HG03457 (cell line): ENCODE measurements around the gene NOBOX.
"Not testable (repeated sequence)": the region's sequence is repeated elsewhere in the genome, so short reads cannot be mapped to it uniquely, and the experiment has no call there.

Source experiments
- ATAC-seq: cut with Tn5 transposase; IDR thresholded peaks from one replicate; pipeline ENCODE4 v1.9.1; 2021; ENCODE audit warnings: moderate number of reproducible peaks; ENCODE audit not compliant: unreplicated experiment

The NOBOX gene

DNA sequence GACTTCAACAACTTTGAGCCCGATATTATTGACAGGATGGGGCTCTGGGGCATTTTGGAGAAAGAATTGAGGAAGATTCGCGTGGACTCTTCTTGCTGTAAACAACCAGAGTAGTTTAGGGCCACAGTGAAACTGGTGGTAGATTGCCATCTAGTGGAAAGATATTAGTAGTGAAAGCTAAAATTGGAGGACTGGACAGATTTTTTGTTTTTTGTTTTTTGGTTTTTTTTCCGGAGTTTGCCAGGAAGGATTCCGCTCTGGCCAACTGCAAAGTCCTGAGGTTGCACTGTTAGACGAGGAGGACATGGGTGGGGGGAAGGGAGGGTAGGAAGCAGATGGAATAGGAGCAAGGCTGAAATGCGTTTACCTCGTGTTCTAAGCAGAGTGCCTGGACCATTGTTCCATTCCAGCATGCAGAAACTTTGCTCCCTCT is 11.7 kb downstream of the NOBOX start:
- peak; percentile 66 for ATAC-seq

DNA sequence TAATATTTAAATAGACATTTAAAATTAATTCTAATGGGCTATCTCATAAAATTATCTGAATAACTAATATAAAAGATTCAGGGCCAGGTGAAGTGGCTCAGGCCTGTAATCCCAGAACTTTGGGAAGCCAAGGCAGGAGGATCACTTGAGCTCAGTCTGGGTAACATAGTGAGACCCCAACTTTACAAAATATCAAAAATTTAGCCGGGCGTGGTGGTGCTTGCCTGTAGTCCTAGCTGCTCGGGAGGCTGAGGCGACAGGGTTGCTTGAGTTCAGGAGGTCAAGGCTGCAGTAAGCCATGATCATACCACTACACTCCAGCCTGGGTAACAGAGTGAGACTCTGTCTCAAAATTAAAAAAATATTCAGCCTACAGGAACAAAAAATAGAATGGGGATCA is 12.5 kb downstream of the NOBOX start:
- ATAC-seq = no peak

GRCh38 chr7:144390481-144390880 is 13.0 kb downstream of the NOBOX start:
- ATAC-seq = no peak

GRCh38 chr7:144388950-144389349 is 14.5 kb downstream of the NOBOX start:
- no peak for ATAC-seq

DNA sequence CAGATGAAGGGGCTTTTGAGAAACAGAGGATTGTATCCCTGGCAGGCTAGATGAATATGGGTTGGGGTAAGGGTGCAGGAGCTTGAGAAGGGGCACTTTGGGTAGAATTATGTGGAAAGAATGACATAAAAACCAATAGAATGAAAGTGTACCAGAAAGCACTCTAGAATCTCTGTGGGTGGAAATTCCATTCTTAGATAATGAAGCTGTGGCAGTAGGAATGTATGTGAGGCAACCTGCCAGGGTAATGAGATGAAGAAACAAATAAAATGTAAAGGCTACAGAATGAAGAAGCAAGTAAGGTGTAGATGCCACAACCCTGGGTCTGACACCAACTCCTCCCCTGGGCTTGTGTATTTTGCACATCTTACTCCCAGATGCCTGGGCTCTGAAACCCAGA is 16.8 kb downstream of the NOBOX start:
- no peak for ATAC-seq

DNA sequence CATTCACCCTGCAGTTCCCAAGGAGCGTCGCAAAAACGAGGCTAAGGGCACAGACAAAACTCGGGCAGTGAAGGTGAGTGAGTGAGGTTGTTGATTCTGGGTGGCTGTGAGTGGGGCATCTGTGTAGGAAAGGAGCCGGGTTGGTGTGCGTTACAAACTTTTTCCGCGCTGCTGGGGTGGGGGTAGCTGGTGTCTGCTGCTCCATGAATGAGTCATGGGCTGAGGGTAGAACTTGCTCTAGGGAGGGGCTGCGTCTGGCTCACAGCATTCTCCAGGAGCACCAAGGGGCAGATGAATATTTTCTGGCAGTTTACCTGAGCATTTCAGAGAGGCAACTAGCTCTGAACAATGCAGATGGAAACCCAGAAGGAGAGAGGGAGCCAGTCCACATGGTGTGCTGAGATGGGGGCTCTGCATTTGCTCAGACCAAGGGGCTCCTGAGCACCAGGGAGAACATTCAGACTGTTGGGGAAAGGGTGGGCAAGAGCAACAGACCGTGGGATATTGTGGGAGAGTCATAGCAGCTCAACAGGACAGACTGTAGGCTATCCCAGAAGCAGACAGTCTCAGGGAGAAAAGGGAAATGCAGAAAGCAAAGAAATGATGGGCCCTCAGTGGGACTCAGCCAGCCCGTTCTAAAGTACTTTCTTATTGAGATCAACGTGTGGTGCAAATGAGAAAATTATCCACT is 18.8 kb downstream of the NOBOX start:
- ATAC-seq = no peak

GRCh38 chr7:144384071-144384470 is 19.4 kb downstream of the NOBOX start:
- ATAC-seq = no peak

DNA sequence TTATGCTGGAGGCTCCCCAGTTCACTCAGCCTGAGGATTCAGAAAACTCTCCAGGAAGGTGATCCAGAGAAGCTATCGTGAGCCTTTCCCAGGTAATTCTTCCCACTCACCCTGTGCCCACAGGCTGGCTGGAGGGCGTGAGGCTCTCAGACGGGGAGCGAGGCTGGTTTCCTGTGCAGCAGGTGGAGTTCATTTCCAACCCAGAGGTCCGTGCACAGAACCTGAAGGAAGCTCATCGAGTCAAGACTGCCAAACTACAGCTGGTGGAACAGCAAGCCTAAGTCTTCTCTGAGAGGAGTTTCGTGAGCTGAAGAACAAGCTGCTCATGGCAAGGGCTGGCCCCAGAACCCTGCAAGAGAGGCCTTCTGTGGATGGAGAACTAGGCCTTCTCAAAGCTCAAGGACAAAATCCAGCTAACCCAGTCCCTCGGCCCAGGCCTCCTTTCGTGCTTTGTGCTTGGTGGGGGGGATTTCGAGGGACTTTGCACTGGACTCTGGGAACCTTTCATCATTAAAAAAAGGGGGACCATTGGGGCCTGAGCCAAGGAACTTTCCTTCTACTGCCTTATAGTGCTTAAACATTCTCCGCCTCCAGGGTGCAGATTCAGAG is 23.6 kb downstream of the NOBOX start:
- ATAC-seq = no peak

GRCh38 chr7:144378651-144379050 is 24.8 kb downstream of the NOBOX start:
- ATAC-seq = no peak

DNA sequence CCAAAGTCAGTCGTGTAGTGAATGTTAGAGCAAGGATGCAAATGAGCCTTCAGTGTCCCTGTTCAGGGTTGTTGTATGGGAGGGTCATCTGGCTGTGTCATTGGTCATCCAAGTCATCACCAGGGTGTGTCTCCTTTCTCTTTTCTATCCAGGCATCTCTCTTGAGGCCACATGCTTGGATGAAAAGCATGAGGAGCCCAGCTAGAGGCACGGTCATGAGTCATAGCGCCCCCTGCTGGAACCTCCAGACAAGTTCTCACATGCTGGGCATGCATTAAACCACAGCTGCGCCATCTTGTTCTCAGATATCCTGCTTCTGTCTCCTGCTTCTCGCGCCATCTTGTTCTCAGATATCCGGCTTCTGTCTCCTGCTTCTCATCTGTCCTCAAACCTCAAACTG is 34.3 kb downstream of the NOBOX start:
- ATAC-seq = not testable (repeated sequence)

- not testable (repeated sequence) for ATAC-seq
These were observed 36.2 kb downstream of the NOBOX start for GRCh38 chr7:144367250-144367649.

GRCh38 chr7:144365523-144365922 is 38.0 kb downstream of the NOBOX start:
- not testable (repeated sequence) for ATAC-seq

DNA sequence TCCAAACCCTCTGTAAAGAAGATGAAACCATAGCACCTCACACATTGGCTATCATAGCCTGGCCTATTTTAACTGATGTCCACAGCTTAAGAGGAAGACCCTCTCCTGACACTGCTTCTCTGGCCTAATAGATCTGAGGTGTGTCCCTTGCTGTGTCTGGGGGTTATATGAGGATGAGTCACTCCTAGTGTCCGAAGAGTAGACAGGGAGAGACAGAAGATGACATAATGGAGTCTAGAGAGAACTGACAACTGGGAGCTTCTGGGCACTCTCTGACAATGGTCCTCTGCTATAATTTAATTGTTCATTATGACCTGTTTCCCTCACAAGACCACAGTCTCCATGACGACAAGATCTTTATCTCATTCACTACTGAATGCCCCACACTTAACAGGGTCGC is 41.4 kb downstream of the NOBOX start:
- not testable (repeated sequence) for ATAC-seq

GRCh38 chr7:144356860-144357259 is 46.6 kb downstream of the NOBOX start:
- not testable (repeated sequence) for ATAC-seq

- ATAC-seq = not testable (repeated sequence)
These were observed 47.3 kb downstream of the NOBOX start for GRCh38 chr7:144356185-144356584.

DNA sequence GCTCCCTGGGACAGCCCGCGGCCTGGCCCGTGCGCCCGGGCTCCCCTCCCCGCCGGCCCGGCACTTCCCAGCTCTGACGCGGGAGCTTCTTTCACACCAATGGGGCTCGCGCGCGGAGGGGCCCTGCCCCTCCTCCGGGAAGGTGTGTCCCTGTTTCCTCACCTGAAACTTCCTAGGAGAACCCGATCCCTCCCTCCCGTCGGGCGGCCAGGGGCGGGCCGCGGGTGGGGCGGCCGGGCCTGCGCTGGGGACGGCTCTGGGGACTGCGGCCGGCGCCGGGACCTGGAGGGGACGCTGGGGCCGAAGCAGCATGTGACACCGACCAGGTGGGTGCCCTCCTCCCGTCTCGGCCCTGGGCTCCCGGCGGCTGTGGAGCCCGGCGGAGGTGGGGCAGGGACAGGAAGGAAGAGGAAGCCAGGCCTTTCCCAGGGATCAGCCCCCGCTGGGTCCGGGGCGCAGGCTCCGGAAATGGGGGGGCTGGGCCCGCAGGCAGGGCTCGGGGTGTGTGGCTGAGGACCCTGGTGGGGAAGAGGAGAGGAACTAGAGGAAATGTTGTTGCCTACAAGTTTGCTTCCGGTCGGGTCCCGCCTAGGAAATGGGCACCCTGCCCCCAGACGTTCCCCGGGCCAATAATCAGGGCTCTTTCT is 48.2 kb downstream of the NOBOX start, which contains the start of gene ARHGEF5:
ARHGEF5 (plus strand) TSS at position 227 of the 647 bp plus-strand sequence. CDS start 7,268 bp downstream, outside the sequence.
- ATAC-seq = peak; percentile 76

- ATAC-seq = not testable (repeated sequence)
These were observed 51.8 kb downstream of the NOBOX start for GRCh38 chr7:144351667-144352066.

GRCh38 chr7:144348625-144349024 is 54.9 kb downstream of the NOBOX start:
- not testable (repeated sequence) for ATAC-seq
